Measurements from ENCODE around the gene CALHM6. TPM values are rescaled to one million over a fixed set of nuclear protein-coding genes. Genes with fewer than 3 reads are reported as not detected.

CALHM6 gene
- total and polyA plus RNA-seq, 9 of the 15 experiments (the other 6 are each of a cell fraction or from before 2014, with no cell fraction given), result 0.24 TPM; not detected in 8

DNA sequence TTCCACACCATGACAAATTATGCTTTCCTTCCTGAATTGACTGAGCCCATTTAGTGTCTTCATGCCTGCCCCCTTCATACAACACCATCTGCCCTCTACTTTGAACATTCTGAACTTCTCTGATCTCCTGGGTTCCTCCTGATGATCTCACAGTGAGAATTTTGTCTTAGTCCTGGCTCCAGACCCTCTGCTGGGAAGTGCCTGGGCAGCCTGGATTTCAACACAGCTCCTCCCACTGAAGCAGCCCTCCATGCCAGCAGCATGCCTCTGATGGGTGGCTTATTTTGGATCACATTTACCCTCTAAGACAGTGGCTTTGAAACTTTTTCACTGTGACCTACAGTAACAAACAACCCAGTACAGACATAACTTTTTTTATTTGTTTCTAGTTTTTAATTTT, 48.9 kb upstream of the CALHM6 start (continued):
- TF ChIP-seq, protein P1, sequence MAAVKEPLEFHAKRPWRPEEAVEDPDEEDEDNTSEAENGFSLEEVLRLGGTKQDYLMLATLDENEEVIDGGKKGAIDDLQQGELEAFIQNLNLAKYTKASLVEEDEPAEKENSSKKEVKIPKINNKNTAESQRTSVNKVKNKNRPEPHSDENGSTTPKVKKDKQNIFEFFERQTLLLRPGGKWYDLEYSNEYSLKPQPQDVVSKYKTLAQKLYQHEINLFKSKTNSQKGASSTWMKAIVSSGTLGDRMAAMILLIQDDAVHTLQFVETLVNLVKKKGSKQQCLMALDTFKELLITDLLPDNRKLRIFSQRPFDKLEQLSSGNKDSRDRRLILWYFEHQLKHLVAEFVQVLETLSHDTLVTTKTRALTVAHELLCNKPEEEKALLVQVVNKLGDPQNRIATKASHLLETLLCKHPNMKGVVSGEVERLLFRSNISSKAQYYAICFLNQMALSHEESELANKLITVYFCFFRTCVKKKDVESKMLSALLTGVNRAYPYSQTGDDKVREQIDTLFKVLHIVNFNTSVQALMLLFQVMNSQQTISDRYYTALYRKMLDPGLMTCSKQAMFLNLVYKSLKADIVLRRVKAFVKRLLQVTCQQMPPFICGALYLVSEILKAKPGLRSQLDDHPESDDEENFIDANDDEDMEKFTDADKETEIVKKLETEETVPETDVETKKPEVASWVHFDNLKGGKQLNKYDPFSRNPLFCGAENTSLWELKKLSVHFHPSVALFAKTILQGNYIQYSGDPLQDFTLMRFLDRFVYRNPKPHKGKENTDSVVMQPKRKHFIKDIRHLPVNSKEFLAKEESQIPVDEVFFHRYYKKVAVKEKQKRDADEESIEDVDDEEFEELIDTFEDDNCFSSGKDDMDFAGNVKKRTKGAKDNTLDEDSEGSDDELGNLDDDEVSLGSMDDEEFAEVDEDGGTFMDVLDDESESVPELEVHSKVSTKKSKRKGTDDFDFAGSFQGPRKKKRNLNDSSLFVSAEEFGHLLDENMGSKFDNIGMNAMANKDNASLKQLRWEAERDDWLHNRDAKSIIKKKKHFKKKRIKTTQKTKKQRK (IDR thresholded peaks at IDR 0.05; ENCODE audit: borderline replicate concordance, low read depth, low read length), result no peak
- TF ChIP-seq MTF1 (CRISPR knock-in tag; IDR thresholded peaks at IDR 0.05; ENCODE audit: borderline replicate concordance) (no peak), L3MBTL2 (IDR thresholded peaks at IDR 0.05) (no peak), HDAC1 (IDR thresholded peaks at IDR 0.05) (no peak)

DNA sequence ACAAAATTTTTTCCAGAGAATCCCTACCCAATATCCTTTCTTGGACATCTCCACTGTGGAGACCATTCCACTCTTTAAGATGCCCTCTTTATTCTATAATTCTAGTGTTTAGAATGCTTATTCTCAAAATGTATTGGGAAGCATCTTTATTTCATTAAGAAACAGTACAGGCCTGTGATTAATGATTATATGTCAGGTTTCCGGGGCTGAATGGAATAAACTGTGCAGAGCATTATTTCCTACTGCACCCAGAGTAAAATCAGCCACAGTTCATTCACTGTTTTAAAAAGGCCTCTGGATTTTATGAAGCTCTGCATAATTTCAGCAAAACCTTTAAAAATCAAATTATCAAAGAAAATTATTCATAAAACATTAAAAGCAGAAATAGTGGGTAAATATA, 47.8 kb upstream of the CALHM6 start:
- H3K79me2 ChIP-seq (ENCODE audit: control insufficient read depth, insufficient read depth, low read length), result no peaks in the 10 kb centered on the region
- CTCF ChIA-PET (ENCODE audit: low intra/inter-chr PET ratio), result interaction anchor here (0.5 kb wide), 1 partner anchor 313 kb away, joined by 3 read pairs; no protein-coding TSS in a partner anchor
- H3K27ac ChIP-seq (ENCODE audit: extremely low read depth, low read depth, low read length), result no peak overlapping the region
- in situ Hi-C loops (cut with MboI) (no loop called here), intact Hi-C loops (cut with micrococcal nuclease) (no loop called here)
- FAIRE-seq, result no peak
- no peak overlapping the region for H3K9ac ChIP-seq (ENCODE audit: insufficient read depth in 1 of 2, low read depth in 2 of 2, low read length in 2 of 2)
- no peak overlapping the region for H3K4me2 ChIP-seq (ENCODE audit: insufficient read depth, low read length)
- no peaks in the 10 kb centered on the region; the same call in 1 of the 2 replicates for H3K9me3 ChIP-seq (replicated peaks; ENCODE audit: control insufficient read depth, insufficient read depth, low read depth, low read length)
- no peak for DNase-seq (ENCODE audit: extremely low read depth in 1 of 4, low spot score in 3 of 4)
- no peaks in the 10 kb centered on the region for H3K4me1 ChIP-seq (replicated peaks in 1 of 2; ENCODE audit: control insufficient read depth in 2 of 2, insufficient read depth in 2 of 2, low read length in 2 of 2)
- H4K20me1 ChIP-seq (replicated peaks; ENCODE audit: control insufficient read depth, insufficient read depth, low read length), result no peaks in the 10 kb centered on the region
- H3K27me3 ChIP-seq (ENCODE audit: control insufficient read depth in 2 of 2, insufficient read depth in 2 of 2, low read length in 2 of 2), result no peaks in the 10 kb centered on the region; a peak in 1 of 5 replicates
- POLR2A ChIA-PET, result no interaction called here
- H3K36me3 ChIP-seq (ENCODE audit: control insufficient read depth, insufficient read depth, low read length), result no peaks in the 10 kb centered on the region
- 5% methylated on average over 1 of the region's 1 CpG for WGBS (ENCODE audit: insufficient coverage, low coverage, missing lambda C conversion rate)
- H3K9me1 ChIP-seq (ENCODE audit: control insufficient read depth, insufficient read depth, low read length), result no peaks in the 10 kb centered on the region
- no TSS peak for BruUV-seq (replicated peaks)
- no peak overlapping the region for H3K4me3 ChIP-seq
- H2AFZ ChIP-seq (ENCODE audit: low read depth, low read length), result no peak overlapping the region
- ATAC-seq, result no peak
- TF ChIP-seq ZBTB8A (IDR thresholded peaks at IDR 0.05; ENCODE audit: partially characterized antibody) (no peak), PPARD (CRISPR knock-in tag; IDR thresholded peaks at IDR 0.05) (no peak), NFE2L1 (tag; IDR thresholded peaks at IDR 0.05; ENCODE audit: borderline replicate concordance, low read depth) (no peak), CHD4 (IDR thresholded peaks at IDR 0.05; ENCODE audit: insufficient read depth, insufficient replicate concordance, low read depth, low read length, poor library complexity, severe bottlenecking) (no peak), ARHGAP35 (IDR thresholded peaks at IDR 0.05; ENCODE audit: partially characterized antibody) (no peak), EP400 (IDR thresholded peaks at IDR 0.05) (no peak), ETV5 (CRISPR knock-in tag; IDR thresholded peaks at IDR 0.05; ENCODE audit: low read depth) (no peak), SIN3A (IDR thresholded peaks at IDR 0.05; ENCODE audit: borderline replicate concordance in 2 of 2, control insufficient read depth in 1 of 2, low read depth in 2 of 2, low read length in 2 of 2) (no peak), ZFP30 (CRISPR knock-in tag; IDR thresholded peaks at IDR 0.05; ENCODE audit: borderline replicate concordance) (no peak), U2AF1 (optimal IDR thresholded peaks at IDR 0.05; ENCODE audit: low read depth, low read length) (no peak), WHSC1 (IDR thresholded peaks at IDR 0.05; ENCODE audit: low read length) (no peak), ZNF263 (CRISPR knock-in tag; IDR thresholded peaks at IDR 0.05; ENCODE audit: borderline replicate concordance) (no peak), PRMT5 (CRISPR knock-in tag; IDR thresholded peaks at IDR 0.05) (no peak), ZNF212 (CRISPR knock-in tag; IDR thresholded peaks at IDR 0.05) (no peak), SPI1 (IDR thresholded peaks at IDR 0.05; ENCODE audit: borderline replicate concordance, low read depth, low read length) (no peak), RBM39 (optimal IDR thresholded peaks at IDR 0.05; ENCODE audit: low read depth, low read length) (no peak), ZSCAN29 (IDR thresholded peaks at IDR 0.05) (no peak)
